Neural crest cell (in vitro differentiated cells): ENCODE data around the gene TSHZ2. TPM values are rescaled to one million over a fixed set of nuclear protein-coding genes. Genes with fewer than 3 reads are reported as not detected.

Experiments used
- DNase-seq: peaks from one replicate; pipeline ENCODE4 v3.0.0; 2021; ENCODE audit warnings: low read depth, mixed read lengths, low spot score
- H3K27ac Mint-ChIP-seq: one replicate; pipeline ENCODE4 v1.8.0; 2021; ENCODE audit warnings: mild to moderate bottlenecking, mixed read lengths; ENCODE audit not compliant: unreplicated experiment
- H3K27me3 Mint-ChIP-seq: 2 replicates; pipeline ENCODE4 v1.8.0; 2021; ENCODE audit warnings: low read depth, mild to moderate bottlenecking, mixed read lengths
- H3K36me3 Mint-ChIP-seq: 2 replicates; pipeline ENCODE4 v1.8.0; 2021; ENCODE audit warnings: low read depth, mild to moderate bottlenecking, mixed read lengths
- H3K4me1 Mint-ChIP-seq: 2 replicates; pipeline ENCODE4 v1.8.0; 2021; ENCODE audit warnings: mixed read lengths
- H3K4me3 Mint-ChIP-seq: one replicate; pipeline ENCODE4 v1.8.0; 2021; ENCODE audit warnings: mild to moderate bottlenecking, mixed read lengths
- H3K9me3 Mint-ChIP-seq: 2 replicates; pipeline ENCODE4 v1.8.0; 2021; ENCODE audit warnings: mixed read lengths
- total RNA-seq: library from RNA; stranded (reverse); gene quantifications from 2 replicates; pipeline ENCODE4 v1.2.1, GENCODE V29; 2021
- TF ChIP-seq, protein P1 (sequence below): fragments of 200-600 bp; sonication (generic); conservative IDR thresholded peaks from 2 replicates; pipeline ENCODE4 v1.5.0; 2021; ENCODE audit warnings: antibody characterized with exemption, mild to moderate bottlenecking

TSHZ2 gene
- total RNA-seq, 1 donor from 2014 or later, result 6.4 TPM

DNA sequence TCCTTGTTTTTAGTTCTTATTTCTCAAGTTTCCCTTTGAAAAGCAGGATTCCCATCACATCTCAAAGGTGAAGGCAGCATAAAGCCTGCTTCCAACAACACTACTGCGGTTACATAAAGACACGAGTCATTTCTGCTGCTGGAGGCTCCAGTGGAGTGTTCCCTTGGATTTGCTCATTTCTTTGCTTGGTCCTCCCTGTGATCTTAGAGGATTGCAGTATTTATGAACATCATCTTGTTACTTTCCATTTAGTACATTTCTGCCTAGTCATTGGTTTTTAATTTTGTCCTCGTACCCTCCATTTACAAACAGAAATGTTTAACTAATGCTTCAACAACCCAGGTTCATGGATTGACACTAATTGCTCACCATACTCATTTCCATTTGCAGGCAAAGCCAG, 322.6 kb downstream of the TSHZ2 start:
- Mint-ChIP-seq H3K27me3 (peaks cover 46% of the 10 kb centered on the region), H3K4me3 (no peak overlapping the region), H3K4me1 (no peaks in the 10 kb centered on the region), H3K9me3 (peaks cover 4% of the 10 kb centered on the region), H3K36me3 (no peaks in the 10 kb centered on the region), H3K27ac (no peak overlapping the region)
- TF ChIP-seq, protein P1, sequence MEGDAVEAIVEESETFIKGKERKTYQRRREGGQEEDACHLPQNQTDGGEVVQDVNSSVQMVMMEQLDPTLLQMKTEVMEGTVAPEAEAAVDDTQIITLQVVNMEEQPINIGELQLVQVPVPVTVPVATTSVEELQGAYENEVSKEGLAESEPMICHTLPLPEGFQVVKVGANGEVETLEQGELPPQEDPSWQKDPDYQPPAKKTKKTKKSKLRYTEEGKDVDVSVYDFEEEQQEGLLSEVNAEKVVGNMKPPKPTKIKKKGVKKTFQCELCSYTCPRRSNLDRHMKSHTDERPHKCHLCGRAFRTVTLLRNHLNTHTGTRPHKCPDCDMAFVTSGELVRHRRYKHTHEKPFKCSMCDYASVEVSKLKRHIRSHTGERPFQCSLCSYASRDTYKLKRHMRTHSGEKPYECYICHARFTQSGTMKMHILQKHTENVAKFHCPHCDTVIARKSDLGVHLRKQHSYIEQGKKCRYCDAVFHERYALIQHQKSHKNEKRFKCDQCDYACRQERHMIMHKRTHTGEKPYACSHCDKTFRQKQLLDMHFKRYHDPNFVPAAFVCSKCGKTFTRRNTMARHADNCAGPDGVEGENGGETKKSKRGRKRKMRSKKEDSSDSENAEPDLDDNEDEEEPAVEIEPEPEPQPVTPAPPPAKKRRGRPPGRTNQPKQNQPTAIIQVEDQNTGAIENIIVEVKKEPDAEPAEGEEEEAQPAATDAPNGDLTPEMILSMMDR, result no peak
- no peak for DNase-seq

DNA sequence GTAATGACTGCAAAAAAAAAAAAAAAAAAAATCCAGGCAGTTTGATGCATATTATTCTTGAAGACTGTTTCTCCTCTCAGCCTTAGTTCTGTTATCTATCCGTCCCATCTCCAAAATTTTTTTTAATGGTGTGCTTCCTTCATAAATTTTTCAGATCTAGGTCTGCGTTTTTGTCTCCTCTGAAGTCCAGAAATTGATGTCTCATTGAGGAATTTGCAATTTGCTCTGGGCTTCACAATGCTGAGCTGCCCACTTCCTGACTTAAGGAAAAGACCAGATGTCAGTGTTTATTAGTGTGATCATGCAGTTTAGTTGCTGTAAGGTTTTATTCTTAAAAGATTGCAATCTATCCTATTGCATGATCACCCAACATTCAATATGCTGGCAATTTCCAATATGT, 323.9 kb downstream of the TSHZ2 start:
- Mint-ChIP-seq H3K27ac (no peak overlapping the region), H3K4me1 (no peaks in the 10 kb centered on the region), H3K4me3 (no peak overlapping the region), H3K9me3 (peaks cover 4% of the 10 kb centered on the region), H3K27me3 (peaks cover 56% of the 10 kb centered on the region), H3K36me3 (no peaks in the 10 kb centered on the region)
- TF ChIP-seq, protein P1, result no peak
- DNase-seq, result no peak

GRCh38 chr20:53296451-53297153, 324.4 kb downstream of the TSHZ2 start:
- Mint-ChIP-seq H3K36me3 (no peaks in the 10 kb centered on the region), H3K27ac (no peak overlapping the region), H3K9me3 (peaks cover 4% of the 10 kb centered on the region), H3K4me3 (no peak overlapping the region), H3K4me1 (no peaks in the 10 kb centered on the region), H3K27me3 (peaks cover 62% of the 10 kb centered on the region)
- TF ChIP-seq, protein P1, result no peak
- DNase-seq, result no peak

- Mint-ChIP-seq H3K27me3 (peaks cover 67% of the 10 kb centered on the region), H3K9me3 (peaks cover 4% of the 10 kb centered on the region), H3K4me1 (no peaks in the 10 kb centered on the region), H3K4me3 (no peak overlapping the region), H3K36me3 (no peaks in the 10 kb centered on the region), H3K27ac (no peak overlapping the region)
- TF ChIP-seq, protein P1, result no peak
- DNase-seq, result no peak
Measured at GRCh38 chr20:53297154-53297529, 325.0 kb downstream of the TSHZ2 start.

DNA sequence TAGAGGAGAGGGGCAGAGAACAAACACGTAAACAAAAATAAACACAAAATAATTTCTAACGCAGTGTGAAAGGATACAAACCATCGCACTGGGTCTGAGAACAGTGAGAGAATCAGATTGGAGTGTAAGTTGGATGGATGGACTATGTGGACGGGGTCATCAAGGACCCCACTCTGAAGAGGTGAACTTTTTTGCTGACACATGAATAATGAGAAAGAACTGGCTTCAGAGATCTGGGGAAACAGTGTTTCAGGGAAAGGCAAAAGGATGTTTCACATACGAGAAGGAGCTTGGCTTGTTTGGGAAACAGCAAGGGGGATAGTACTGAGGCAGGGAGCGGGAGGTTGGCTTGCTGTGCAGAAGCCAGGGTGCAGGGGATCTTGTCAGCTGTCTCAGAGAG, 326.1 kb downstream of the TSHZ2 start:
- Mint-ChIP-seq H3K27ac (no peak overlapping the region), H3K27me3 (peaks cover 75% of the 10 kb centered on the region), H3K4me3 (no peak overlapping the region), H3K4me1 (no peaks in the 10 kb centered on the region), H3K9me3 (no peaks in the 10 kb centered on the region), H3K36me3 (no peaks in the 10 kb centered on the region)
- TF ChIP-seq, protein P1, result no peak
- no peak for DNase-seq
